SIG-M5 treated with dmso at 0.1 percent for 504 hours (cell line): ENCODE results near the gene APOBEC2.

ENCODE experiments used
- DNase-seq: peaks from one replicate; lab custom pipeline; 2025; ENCODE audit not compliant: unreplicated experiment; lab: John Stamatoyannopoulos, UW

The APOBEC2 gene

DNA sequence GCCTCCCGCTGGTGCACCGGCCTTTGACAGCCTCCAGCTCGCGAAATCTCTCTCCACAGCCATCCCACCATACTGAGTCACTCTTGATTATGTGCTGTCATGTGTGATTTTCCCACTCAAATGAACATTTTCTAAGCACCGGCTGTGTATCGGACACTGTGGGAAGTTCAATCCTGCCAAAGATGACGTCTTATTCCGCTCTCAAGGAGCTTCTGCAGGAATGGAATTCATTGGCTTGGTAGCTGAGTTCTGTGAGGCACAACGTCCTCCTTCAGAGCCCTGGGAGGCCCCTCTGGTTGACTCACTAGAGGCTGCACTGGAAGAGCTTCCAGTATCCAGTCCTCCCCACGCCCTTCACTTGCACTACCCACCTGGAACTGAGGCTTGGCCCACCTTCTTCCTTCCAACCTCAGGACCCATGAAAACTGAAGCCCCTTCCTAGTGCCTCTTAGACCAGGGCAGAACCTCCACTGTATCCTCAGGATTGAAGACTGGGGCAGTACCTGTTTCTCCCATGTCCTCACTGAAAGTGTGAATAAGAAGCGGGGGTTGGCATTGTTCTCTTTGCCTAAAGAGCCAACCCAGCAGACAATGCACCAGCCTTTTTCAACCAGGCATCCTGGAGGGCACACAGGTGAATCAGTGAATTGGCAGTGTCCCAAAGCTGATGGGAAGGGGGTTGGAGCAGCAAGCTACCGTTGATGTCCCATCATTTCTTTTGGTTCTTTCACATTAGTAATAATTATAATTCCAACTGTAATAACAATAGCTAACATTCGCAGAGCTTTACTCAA, 15.7 kb upstream of the APOBEC2 start:
- DNase-seq: no peak

GRCh38 chr6:41038205-41038604, 14.8 kb upstream of the APOBEC2 start:
- DNase-seq: no peak

- DNase-seq: peak; percentile 16
Observed at GRCh38 chr6:41039060-41039998, 13.7 kb upstream of the APOBEC2 start, which contains the start of gene UNC5CL. Gene UNC5CL (minus strand): TSS chr6:41039221. CDS start chr6:41035074, 4,147 bp downstream.

DNA sequence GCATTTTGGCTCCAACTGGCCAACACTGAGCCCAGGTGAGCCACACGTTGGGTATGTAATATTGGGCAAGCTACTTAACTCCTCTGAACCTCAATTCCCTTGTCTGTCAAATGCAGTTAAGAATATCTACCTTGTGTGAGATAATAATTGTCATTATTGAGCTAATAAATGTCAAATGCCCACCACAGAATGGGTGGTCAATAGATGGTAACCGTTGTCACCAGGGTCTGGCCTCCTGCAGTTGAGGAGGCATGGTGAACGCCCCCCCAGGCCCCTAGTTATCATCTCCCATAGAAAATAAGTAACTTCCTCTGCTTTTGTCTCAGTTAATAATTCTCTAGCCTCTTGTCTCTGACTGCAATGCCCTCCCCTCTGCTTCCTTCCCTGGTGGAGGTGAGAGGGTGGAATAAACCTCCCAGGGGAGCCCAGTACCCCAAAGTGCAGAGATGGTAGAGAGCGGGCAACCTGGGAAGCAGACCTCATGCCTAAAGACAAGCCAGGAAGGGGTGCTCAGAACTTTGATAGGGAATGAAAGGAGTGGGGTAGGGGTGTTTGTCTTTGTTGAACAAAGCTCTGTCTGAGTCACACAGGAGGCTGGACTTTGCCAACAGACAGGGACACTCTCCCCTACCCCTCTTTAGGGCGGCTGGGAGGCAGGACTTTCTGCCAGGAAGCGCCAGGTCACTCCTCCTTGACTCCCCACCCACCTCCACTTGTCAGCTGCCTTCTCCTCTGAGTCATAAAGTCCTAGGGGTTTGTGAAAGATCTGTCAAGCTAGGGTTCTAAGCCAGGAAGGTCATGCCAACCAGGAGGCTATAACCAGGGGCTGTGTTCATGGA, 12.7 kb upstream of the APOBEC2 start:
- DNase-seq: no peak

- DNase-seq: no peak
Observed at GRCh38 chr6:41040940-41041536, 12.0 kb upstream of the APOBEC2 start.

- DNase-seq: no peak
Observed at GRCh38 chr6:41042226-41043055, 10.6 kb upstream of the APOBEC2 start, which contains the start of gene TSPO2. Gene TSPO2 (plus strand): TSS chr6:41042467. CDS start chr6:41042986, 519 bp downstream.

DNA sequence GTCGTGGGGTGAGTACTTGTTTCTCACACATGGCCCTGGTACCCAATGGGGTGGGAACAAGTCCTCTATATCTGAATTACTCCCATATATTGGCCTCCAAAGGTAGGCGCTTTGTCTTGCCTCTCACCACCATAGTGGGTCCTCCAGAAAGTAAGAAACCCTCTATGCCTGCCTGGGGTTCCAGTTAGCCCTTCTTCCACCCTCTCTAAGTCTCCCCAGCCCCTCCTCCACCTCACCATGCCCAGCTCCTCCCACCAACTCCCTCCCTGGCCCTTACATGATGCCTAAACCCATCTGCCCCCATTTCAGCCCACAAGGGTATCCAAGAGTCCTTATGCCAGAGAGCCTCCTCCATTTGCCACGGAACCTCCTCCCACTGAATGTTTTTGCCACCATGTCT, 9.9 kb upstream of the APOBEC2 start:
- DNase-seq: no peak

DNA sequence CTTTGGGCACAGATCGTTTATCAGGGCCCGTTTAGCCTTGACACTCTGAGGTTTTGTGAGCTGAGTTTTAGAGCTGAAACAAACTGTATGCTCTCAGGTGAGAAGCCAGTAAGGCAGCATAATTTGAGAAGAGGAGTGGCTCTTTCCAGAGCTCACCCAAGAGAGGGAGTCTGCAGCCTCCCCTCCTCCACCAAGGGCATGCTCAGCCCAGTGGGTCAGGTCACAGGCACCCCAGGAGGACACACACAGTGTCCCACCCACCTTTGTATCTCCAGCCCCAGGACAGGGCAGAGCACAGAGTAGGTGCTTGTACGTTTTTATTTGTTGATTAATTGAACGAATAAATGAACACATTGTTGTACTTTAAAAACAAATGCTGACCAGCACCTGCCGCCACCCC, 7.3 kb upstream of the APOBEC2 start:
- DNase-seq: no peak

- no peak for DNase-seq
Observed at GRCh38 chr6:41046084-41046483, 6.9 kb upstream of the APOBEC2 start.

GRCh38 chr6:41047306-41047705, 5.7 kb upstream of the APOBEC2 start:
- no peak for DNase-seq

- DNase-seq: no peak
Observed at GRCh38 chr6:41047745-41048732, 5.0 kb upstream of the APOBEC2 start.

- no peak for DNase-seq
Observed at GRCh38 chr6:41049521-41049920, 3.5 kb upstream of the APOBEC2 start.

GRCh38 chr6:41049955-41050354, 3.0 kb upstream of the APOBEC2 start:
- DNase-seq: no peak

- no peak for DNase-seq
Observed at GRCh38 chr6:41050536-41050935, 2.5 kb upstream of the APOBEC2 start.

- DNase-seq: peak; percentile 69
Observed at GRCh38 chr6:41051873-41052272, 1.1 kb upstream of the APOBEC2 start.

DNA sequence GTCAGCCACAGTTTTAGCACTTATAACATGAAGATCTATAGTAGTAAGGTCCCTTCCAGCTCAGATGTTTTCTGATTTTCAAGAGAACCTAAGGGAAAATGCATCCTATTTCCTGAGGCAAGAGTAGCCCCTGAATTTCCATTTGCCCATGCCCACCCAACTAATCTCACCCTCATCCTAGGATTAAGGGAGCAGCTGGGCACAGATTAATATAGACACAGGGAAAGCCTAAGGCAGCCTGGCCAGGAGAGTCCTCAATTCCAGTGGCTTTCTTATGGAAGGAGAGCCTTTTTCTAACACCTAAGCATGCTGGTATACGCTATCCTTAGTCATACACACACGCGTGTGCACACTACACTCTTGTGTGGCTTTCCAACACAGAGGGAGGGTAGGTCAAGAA, 1.5 kb downstream of the APOBEC2 start:
- no peak for DNase-seq

DNA sequence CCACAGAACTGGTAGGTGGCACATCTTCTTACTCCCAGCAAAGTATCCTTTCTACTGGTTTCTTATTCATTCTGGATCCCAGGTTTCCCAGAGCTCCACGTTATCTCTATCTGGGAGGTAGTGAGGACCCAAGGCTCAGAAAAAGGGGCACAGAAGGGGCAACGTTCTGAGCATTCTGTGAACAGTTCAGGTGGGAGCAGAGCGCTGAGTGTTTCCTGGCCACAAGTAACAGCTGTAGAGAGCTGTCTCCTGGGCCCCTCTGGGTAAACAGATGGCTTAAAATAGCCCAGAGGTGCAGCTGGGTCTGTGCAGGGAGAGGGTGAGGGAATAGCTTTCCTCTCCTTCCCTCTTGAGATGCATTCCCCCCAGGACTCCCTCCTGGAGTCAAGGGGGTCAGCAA, 2.1 kb downstream of the APOBEC2 start:
- DNase-seq: no peak

DNA sequence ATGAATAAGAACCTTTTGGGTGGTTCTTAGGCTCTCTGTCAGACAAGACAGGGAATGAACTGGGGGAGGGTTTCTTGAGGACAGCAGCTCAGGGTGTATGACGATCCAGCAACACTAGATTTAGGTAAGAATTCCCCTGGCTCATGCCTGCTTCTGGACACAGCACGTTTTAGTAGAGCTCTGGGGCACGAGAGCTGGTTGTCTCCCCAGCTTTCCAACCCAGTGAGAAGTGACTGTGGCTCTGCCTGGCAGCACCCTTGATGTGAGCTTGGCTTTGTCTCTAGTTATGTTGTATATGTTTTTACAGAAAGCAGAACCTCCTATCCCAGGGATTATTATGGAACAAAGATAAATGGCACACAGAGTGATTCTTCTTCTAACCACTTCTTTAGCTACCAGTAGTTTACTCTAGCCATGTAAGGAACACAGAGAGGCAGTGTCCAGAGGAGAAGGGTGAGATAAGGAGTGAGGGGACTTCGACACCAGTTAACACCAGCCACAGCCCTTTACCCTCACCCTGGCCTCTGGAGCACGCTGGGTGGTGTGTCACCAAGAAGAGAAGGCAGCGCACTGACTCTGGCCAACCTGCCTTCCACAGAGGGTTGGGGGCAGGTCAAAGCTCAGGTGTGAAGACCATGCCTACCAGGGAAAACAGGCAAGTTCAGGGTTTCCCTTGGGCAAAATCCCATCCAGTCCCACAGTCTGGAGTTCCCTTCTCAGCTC, 3.9 kb downstream of the APOBEC2 start:
- no peak for DNase-seq
